ENCODE data around the gene SHISA6.

Gene SHISA6

DNA sequence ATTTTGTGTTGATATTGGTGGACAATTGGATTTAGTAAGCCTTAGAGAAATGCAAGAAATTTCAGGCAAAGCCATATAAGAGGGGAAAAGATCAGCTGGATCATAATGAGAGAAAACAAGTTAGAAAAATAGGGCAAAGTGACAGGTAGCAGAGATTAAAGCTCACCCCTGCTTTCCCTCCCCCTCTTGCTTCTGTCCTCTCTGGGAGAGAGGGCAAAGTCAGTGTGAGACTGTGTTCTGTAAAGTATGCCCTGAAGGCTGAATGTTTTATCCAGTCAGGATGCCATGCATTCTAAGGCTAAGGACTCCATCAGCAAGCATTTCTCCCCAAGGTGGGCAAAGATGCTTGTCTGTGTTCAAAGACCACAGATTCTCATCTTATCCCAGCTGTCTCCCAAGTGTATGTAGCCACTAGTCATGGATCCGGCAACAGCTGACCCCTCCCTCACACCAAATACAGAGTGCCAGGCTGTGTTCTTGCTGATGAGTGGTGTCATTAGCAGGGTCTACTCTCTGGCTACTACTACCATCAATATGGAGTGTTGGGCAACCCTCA is 221.1 kb downstream of the SHISA6 start:
- no peak for DNase-seq

DNA sequence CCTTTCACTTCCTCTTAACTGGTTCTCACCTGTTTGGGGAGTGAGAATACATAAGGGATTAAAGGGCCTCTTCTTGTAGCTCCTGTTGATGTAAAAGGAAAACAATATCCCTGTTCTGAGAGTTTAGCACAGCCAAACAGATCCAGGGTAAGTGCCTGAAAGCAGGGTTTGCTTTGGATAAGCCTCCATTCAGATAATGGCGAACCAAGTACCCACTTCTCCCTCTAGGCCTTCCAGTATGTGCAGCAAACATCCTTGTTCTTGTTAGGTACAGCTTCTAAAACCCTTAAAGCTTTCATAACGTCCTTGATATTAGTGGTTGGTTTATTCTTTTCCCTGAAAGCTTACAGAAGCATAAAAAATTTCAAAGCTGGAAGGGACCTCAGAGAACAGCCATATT is 226.6 kb downstream of the SHISA6 start:
- no peak for DNase-seq

DNA sequence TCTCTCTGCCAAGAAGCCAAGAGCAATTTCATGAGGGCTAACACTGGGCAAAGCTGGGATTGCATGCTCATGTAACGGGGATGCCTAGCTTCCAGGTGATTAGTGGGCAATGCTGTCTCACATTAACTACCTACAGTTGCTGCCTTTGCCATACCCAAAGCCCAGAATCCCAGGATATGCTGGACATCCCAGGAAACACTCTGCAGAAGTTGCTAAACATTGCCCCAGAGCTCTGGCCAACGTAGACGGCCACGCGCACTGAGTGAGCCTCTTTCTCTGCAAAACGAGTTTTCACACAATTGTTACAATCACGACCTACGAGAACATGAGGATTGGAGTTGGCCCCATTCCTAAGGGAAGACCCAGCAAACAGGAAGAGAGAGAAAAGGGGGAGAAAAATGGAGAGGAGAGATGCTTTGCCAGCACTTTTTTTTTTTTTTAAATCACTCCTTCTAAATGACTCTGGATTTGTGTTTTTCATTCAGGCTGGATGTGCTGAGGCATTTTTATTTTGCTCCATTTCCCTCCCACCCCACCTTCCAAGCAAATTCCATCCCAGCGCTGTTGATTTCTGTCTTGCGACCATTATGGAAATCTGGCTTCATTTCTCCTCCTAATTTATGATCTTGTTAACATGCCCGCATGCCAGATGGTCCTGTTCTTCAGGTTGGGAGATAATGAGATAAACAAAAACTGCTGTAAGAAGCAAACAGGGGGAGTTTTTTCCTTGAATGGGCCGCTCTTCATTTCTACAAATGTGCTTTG is 244.5 kb downstream of the SHISA6 start:
- no peak for DNase-seq

- no peak for DNase-seq
Measured at GRCh38 chr17:11486101-11486867, 245.3 kb downstream of the SHISA6 start.

- no peak for DNase-seq
Measured at GRCh38 chr17:11486868-11487310, 245.9 kb downstream of the SHISA6 start.

DNA sequence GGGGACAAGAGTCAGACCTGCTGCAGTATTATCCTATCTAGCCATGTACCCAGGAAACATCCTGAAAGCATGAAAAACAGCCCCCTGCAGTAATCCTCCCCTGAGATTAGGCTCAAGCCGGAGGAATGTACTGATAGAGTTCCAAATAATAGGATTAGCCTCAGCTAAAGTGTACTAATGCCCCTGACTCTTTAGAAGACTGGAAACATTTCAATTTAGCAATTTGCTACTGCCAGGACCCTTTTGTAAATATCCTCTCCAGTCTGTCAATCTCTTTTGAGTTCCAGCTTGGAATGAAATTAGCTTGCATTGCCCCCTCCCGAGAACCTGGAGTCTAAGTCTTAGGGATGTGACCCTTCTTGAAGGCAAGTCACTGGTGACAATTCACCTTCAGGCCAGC is 246.5 kb downstream of the SHISA6 start:
- DNase-seq: no peak

- DNase-seq: no peak
Measured at GRCh38 chr17:11488407-11488806, 247.4 kb downstream of the SHISA6 start.

- DNase-seq: no peak
Measured at GRCh38 chr17:11490171-11490755, 249.2 kb downstream of the SHISA6 start.

- DNase-seq: no peak
Measured at GRCh38 chr17:11492511-11492910, 251.5 kb downstream of the SHISA6 start.

GRCh38 chr17:11493936-11494335 is 252.9 kb downstream of the SHISA6 start:
- no peak for DNase-seq

- no peak for DNase-seq
Measured at GRCh38 chr17:11495613-11496012, 254.6 kb downstream of the SHISA6 start.

DNA sequence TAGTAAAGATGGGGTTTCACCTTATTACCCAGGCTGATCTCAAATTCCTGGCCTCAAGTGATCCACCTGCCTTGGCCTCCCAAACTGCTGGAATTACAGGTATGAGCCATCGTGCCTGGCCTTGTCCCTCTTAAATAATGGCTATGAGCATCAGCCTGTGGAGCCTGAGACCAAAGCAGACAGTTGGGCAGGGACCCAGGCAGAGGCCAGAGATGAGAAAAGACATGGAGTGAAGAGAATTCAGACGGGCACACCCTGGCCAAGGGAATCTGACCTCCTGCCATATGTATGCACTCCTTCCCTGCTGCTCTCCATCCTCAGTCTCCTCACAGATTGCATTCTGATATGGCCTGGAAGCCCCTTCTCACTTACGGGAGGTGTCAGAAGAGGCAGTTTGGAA is 258.9 kb downstream of the SHISA6 start:
- DNase-seq: no peak

GRCh38 chr17:11503308-11504035 is 262.5 kb downstream of the SHISA6 start:
- no peak for DNase-seq

- DNase-seq: no peak
Measured at GRCh38 chr17:11506635-11507034, 265.6 kb downstream of the SHISA6 start.

DNA sequence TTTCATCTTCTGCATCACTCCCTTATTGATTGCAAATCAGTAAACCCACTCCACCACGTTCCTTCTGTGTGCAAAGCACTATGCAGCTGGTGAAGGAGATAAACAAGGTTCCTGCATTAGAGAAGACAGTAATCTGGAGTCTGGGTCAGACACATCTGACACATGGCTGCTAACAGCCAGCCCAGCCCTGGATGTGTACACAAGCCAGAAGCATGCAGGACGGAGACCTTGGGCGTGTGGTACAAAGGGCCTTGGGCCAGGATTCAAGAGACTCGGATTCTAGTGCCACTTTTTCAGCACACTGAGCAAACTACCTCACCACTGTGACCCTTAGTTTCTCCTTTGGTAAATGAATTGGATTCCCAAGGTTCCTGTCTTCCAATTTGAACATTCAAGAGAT is 270.7 kb downstream of the SHISA6 start:
- DNase-seq: no peak

DNA sequence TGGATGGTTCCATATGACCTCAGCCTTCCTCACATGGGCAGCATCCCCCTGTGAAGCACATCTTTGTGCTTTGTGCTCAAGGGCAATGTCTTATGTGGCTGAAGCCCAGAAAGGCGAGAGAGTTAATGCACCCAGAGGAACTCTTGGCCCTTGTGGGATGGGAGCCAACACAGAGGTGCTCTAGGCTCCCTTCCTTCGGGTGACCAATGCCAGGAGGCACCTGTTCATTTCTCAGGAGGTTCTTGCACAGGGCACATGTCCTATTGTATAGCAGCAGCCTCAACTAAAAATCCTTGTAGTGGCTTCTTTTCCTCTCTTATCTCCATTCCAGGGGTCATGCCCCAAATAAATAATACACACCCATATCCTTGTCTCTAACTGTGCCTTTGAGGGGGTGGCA is 273.6 kb downstream of the SHISA6 start:
- no peak for DNase-seq

DNA sequence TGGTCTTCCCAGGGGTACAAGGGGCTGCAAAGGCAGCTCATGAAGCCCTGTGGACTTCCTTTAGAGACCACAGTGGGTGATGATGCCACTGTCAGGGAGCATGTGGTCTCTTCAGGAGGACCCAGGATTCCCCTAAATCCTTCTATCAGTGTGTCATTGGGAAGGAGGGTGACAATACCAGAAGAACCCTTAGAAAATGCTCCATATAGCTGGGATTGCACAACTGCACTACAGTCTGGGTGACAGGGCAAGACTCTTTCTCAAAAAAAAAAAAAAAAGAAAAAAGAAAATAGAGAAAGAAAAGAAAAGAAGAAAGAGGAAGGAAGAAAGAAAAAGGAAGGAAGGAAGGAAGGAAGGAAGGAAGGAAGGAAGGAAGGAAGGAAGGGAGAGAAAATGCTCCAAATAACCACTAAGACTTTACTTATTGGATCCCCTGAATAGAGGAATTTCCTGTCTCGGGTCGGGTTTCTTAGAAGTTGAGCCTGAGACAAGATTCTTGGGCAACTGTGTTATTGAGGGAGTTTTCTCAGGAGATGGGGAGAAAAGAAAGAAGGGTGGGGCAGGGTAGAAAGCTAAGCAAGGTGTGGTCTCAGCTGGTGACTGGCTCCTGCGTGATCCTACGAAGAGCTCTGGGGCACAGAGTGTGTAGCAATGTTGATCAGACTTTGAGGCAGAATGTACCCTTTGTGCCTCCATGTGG is 274.1 kb downstream of the SHISA6 start:
- no peak for DNase-seq

DNA sequence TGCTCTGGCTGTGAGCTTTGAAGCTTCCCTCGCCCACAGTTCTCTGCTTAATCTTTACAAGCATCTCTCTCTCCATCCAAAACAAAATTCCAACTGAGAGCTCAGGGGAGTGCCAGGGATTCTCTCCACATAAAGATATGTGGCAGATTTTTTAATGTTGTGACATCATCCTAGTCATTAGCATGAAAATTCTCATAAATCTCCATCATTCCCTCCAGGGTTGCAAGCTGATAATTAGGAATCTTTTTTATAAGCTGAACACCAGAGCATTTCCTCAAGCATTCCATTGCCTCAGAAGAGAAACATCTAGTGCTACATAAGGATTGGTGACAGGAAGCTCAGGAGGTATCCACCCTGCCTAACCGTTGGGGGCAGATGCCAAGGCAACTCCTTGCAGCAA is 274.9 kb downstream of the SHISA6 start:
- DNase-seq: no peak

DNA sequence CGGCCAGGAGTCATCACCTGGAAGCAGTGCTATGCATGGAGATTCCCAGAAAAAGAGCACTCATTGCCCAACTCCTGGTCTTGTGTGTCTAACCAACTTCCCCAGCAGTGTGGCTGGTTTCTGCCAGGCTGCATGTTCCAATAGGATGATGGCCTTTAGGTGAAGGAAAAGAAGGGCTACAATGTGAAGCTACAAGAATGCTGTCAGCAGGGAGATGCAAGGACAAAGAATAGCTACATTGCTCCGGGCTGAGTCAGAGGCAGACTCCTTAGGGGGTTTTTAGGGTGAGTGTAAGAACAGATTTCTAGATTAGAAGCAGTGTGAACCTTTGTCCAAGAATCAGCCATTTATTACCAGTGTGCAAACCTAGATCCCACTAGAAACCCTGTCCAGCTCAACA is 294.2 kb downstream of the SHISA6 start:
- DNase-seq: no peak

DNA sequence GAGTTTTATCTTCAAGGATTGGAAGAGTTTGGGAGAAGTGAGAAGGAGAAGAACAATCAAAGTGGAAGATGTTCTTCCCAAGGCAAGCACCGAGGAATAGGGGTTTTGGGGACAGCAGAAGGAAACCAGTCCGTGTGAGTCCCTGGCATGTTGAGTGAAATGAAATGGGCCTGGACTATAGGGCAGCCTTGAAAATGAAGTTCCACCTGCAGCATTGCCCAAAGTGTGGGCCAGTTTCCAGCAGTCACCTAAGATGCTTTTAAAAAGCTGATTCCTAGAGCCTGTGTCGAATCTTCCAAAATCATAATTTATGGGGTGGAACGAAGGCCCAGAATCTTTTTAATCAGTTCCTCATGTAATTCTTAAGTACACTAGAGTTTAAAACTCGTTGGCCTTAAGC is 297.4 kb downstream of the SHISA6 start:
- DNase-seq: no peak

DNA sequence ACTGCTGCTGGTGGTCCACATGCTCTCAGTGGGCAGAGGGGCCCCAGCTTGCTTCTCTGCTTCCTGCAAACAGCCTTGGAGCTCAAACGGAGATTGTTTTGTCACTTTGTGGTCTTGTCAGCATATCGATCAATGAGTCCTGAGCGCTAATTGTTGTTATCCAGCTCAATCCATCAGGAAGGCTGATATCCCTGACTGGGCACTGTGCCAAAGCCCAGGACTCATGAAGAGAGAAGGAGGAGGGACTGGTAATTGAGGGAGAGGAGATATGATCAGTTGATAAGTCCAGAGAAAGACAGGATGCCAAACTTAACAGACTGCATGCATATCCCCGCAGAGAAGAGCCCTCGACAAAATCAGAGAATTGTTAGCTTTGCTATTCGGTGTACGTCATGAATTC is 298.6 kb downstream of the SHISA6 start:
- no peak for DNase-seq

DNA sequence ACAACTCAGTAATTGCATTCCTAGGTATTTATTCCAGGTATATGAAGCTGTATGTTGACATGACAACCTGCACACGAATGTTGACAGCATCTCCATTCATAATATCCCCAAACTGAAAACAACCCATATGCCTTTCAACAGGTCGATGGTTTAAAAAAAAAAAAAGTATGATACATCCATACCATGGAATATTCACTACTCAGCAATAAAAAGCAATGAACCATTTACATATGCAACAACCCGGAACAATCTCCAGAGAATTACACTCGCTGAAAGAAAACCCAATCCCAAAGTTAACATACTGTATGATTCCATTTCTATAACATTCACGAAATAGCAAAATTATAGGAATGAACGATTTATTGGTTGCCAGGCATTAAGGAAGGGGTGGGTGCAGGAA is 304.0 kb downstream of the SHISA6 start:
- DNase-seq: no peak

Measured in fibroblast of skin of abdomen (primary cell).